GM23338 (cell line): ENCODE data around the gene ONECUT3. TPM values are rescaled to one million over a fixed set of nuclear protein-coding genes. Genes with fewer than 3 reads are reported as not detected.

Source experiments
- ATAC-seq: fragments of 200-7000 bp; cut with Tn5 transposase; 3 replicates; pipeline ENCODE4 v1.9.1; 2020
- DNase-seq: peaks from one replicate; pipeline ENCODE4 v3.0.0-alpha.2; 2015; ENCODE audit warnings: low spot score
- H2AFZ ChIP-seq: fragments of 200-600 bp; sonication (generic); 2 replicates; pipeline ENCODE4 v1.8.0; 2016; ENCODE audit warnings: antibody characterized with exemption, mild to moderate bottlenecking, moderate library complexity
- H3F3A ChIP-seq: fragments of 200-600 bp; sonication (generic); replicated peaks from 2 replicates; pipeline ENCODE4 v1.8.0; 2017; ENCODE audit warnings: antibody characterized with exemption, mixed run types, low read depth
- H3K27ac ChIP-seq: fragments of 200-600 bp; sonication (generic); 2 replicates; pipeline ENCODE4 v1.6.1; 2016; ENCODE audit warnings: low read depth
- H3K27me3 ChIP-seq: fragments of 200-600 bp; sonication (generic); 2 replicates; pipeline ENCODE4 v1.8.0; 2016; ENCODE audit warnings: mild to moderate bottlenecking, mixed run types, moderate library complexity; ENCODE audit not compliant: insufficient read depth
- H3K36me3 ChIP-seq: fragments of 200-600 bp; sonication (generic); 2 replicates; pipeline ENCODE4 v1.8.0; 2016; ENCODE audit warnings: mild to moderate bottlenecking; ENCODE audit not compliant: insufficient read depth
- H3K4me1 ChIP-seq: fragments of 200-600 bp; sonication (generic); 2 replicates; pipeline ENCODE4 v1.8.0; 2016; ENCODE audit warnings: mild to moderate bottlenecking, moderate library complexity; ENCODE audit not compliant: insufficient read depth
- H3K4me2 ChIP-seq: fragments of 200-600 bp; sonication (generic); 2 replicates; pipeline ENCODE4 v1.7.1; 2017; ENCODE audit warnings: mixed run types
- H3K4me3 ChIP-seq: fragments of 200-600 bp; sonication (generic); 2 replicates; pipeline ENCODE4 v1.6.1; 2016; ENCODE audit warnings: mixed run types
- H3K79me2 ChIP-seq: fragments of 200-600 bp; sonication (generic); replicated peaks from 2 replicates; pipeline ENCODE4 v1.8.0; 2017; ENCODE audit warnings: mild to moderate bottlenecking; ENCODE audit not compliant: insufficient read depth
- H3K9me2 ChIP-seq: fragments of 200-600 bp; sonication (generic); 2 replicates; pipeline ENCODE4 v1.8.0; 2017; ENCODE audit not compliant: insufficient read depth
- H4K20me1 ChIP-seq: fragments of 200-600 bp; sonication (generic); replicated peaks from 2 replicates; pipeline ENCODE4 v1.8.0; 2017; ENCODE audit warnings: mild to moderate bottlenecking; ENCODE audit not compliant: insufficient read depth
- H3K27ac Mint-ChIP-seq: 2 replicates; pipeline ENCODE4 v1.8.0; 2020; ENCODE audit warnings: inconsistent platforms, mild to moderate bottlenecking, moderate library complexity, mixed read lengths
- H3K27me3 Mint-ChIP-seq: 3 replicates; pipeline ENCODE4 v1.8.0; 2022; ENCODE audit warnings: low read depth, mild to moderate bottlenecking, moderate library complexity, mixed read lengths, inconsistent platforms; ENCODE audit not compliant: insufficient read depth, poor library complexity
- H3K36me3 Mint-ChIP-seq: 3 replicates; pipeline ENCODE4 v1.8.0; 2021; ENCODE audit warnings: low read depth, mild to moderate bottlenecking, inconsistent platforms, moderate library complexity, mixed read lengths
- H3K4me1 Mint-ChIP-seq: 3 replicates; pipeline ENCODE4 v1.8.0; 2020; ENCODE audit warnings: mild to moderate bottlenecking, inconsistent platforms, mixed read lengths
- H3K4me3 Mint-ChIP-seq: 3 replicates; pipeline ENCODE4 v1.8.0; 2021; ENCODE audit warnings: moderate library complexity, mild to moderate bottlenecking, inconsistent platforms, mixed read lengths
- H3K9me3 Mint-ChIP-seq: 3 replicates; pipeline ENCODE4 v1.8.0; 2020; ENCODE audit warnings: moderate library complexity, mild to moderate bottlenecking, inconsistent platforms, mixed read lengths
- CREB1 ChIP-seq: fragments of 250-450 bp; sonication (Bioruptor Pico); IDR thresholded peaks from 2 replicates; pipeline ENCODE4 v1.5.0; 2020; ENCODE audit warnings: low read depth, mild to moderate bottlenecking, moderate library complexity
- EZH2phosphoT487 ChIP-seq: fragments of 200-600 bp; sonication (generic); IDR thresholded peaks from one replicate; pipeline ENCODE4 v1.8.1; 2018; ENCODE audit warnings: antibody characterized with exemption; ENCODE audit not compliant: unreplicated experiment
- NANOG ChIP-seq: IDR thresholded peaks from 2 replicates; pipeline ENCODE4 v1.6.1; 2016; ENCODE audit warnings: antibody characterized with exemption, borderline replicate concordance
- STAT1 ChIP-seq: IDR thresholded peaks from one replicate; pipeline ENCODE4 v1.6.1; 2016; ENCODE audit warnings: antibody characterized with exemption; ENCODE audit not compliant: unreplicated experiment
- ZNF114 ChIP-seq: fragments of 250-450 bp; sonication (Bioruptor Pico); IDR thresholded peaks from 2 replicates; pipeline ENCODE4 v1.5.0; 2020; ENCODE audit warnings: mild to moderate bottlenecking, moderate library complexity
- polyA plus RNA-seq: library from polyadenylated mRNA; unstranded; fragments of >200 nt; fragmentation: Nextera tagmentation; extraction: Ambion mirVana; gene quantifications from 2 replicates; pipeline ENCODE4 v1.2.1, GENCODE V29; 2016
- total RNA-seq: library from RNA; depleted of rRNA; stranded (reverse); fragments of >200 nt; shearing (Covaris generic); gene quantifications from 2 replicates; pipeline ENCODE4 v1.2.3, GENCODE V29; 2014
- TF ChIP-seq, protein P1 (sequence below): IDR thresholded peaks from one replicate; pipeline ENCODE4 v1.6.1; 2018; ENCODE audit warnings: antibody characterized with exemption; ENCODE audit not compliant: unreplicated experiment
- TF ChIP-seq, protein P2 (sequence below), 2 experiments: fragments of 200-600 bp in 1 of 2; sonication (generic) in 1 of 2; conservative IDR thresholded peaks; 2 replicates each; pipeline versions ENCODE4 v1.5.1 to v1.6.1; 2016 to 2017; ENCODE audit warnings: antibody characterized with exemption in 2 of 2, low read depth in 2 of 2, mild to moderate bottlenecking in 2 of 2, moderate library complexity in 1 of 2
- TF ChIP-seq, protein P3 (sequence below): fragments of 250-450 bp; sonication (Bioruptor Pico); IDR thresholded peaks from 2 replicates; pipeline ENCODE4 v1.5.0; 2020; ENCODE audit warnings: mild to moderate bottlenecking, moderate library complexity

Gene ONECUT3
- total and polyA plus RNA-seq, 2 experiments from 2014 or later: not detected

DNA sequence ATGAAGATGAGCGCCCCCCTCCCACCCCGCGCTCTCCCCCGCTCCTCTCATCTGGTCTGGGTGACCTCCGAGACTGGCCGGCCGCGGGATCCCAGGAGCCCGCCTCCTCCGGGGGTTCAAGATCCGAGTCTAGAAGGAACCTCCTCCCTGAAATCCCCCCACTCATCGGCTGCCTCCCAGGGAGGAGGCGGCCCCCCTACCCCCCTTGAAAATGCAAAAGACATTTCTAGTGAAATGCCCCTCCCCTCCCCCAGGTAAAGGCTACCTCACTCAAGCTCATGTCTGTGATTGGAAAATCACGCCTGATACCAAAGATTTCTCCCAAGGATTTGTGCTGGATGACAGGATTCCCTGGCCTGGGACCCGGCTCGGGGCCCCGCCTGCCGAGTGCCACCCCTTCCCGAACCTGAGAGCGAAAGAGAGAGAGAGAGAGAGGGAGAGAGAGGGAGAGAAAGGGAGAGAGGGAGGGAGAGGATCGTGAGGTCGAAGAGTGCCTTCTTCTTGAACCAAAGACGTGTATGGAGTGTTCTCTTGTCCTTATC, 23.4 kb downstream of the ONECUT3 start (continued):
- TF ChIP-seq, protein P1, sequence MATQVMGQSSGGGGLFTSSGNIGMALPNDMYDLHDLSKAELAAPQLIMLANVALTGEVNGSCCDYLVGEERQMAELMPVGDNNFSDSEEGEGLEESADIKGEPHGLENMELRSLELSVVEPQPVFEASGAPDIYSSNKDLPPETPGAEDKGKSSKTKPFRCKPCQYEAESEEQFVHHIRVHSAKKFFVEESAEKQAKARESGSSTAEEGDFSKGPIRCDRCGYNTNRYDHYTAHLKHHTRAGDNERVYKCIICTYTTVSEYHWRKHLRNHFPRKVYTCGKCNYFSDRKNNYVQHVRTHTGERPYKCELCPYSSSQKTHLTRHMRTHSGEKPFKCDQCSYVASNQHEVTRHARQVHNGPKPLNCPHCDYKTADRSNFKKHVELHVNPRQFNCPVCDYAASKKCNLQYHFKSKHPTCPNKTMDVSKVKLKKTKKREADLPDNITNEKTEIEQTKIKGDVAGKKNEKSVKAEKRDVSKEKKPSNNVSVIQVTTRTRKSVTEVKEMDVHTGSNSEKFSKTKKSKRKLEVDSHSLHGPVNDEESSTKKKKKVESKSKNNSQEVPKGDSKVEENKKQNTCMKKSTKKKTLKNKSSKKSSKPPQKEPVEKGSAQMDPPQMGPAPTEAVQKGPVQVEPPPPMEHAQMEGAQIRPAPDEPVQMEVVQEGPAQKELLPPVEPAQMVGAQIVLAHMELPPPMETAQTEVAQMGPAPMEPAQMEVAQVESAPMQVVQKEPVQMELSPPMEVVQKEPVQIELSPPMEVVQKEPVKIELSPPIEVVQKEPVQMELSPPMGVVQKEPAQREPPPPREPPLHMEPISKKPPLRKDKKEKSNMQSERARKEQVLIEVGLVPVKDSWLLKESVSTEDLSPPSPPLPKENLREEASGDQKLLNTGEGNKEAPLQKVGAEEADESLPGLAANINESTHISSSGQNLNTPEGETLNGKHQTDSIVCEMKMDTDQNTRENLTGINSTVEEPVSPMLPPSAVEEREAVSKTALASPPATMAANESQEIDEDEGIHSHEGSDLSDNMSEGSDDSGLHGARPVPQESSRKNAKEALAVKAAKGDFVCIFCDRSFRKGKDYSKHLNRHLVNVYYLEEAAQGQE: no peak
- TF ChIP-seq STAT1 (no peak), NANOG (no peak), ZNF114 (CRISPR knock-in tag) (no peak)

DNA sequence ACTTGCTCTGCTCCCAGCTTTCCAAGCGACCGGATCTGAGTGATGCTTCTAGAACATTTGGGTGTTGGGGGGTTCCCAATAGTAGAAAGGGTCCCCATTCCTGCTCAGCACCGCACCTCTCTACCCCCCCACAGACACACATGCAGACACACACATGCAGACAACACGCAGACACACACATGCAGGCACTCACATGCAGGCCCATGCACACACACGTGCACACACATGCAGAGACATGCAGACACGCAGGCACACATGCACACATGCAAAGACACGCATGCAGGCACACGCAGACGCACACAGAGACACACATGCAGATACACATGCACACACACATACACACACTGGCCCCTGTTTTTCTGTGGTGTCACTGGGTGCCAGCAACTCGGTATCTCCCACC, 23.8 kb downstream of the ONECUT3 start:
- peak overlapping the region; percentile 85; the same call in 1 of the 2 replicates for H3K4me2 ChIP-seq
- no peak for ATAC-seq
- no peaks in the 10 kb centered on the region; the same call in 1 of the 2 replicates for H4K20me1 ChIP-seq
- H3K79me2 ChIP-seq: no peaks in the 10 kb centered on the region
- H3K9me2 ChIP-seq: no peaks in the 10 kb centered on the region
- Mint-ChIP-seq H3K4me1 (peaks cover 16% of the 10 kb centered on the region), H3K4me3 (peak overlapping the region; percentile 51; the same call in 2 of the 3 replicates), H3K27ac (no peak overlapping the region), H3K27me3 (peaks cover 90% of the 10 kb centered on the region), H3K9me3 (peaks cover 26% of the 10 kb centered on the region), H3K36me3 (peaks cover 3% of the 10 kb centered on the region; the same call in 1 of the 3 replicates)
- no peak overlapping the region for H3K27ac ChIP-seq
- peaks cover 93% of the 10 kb centered on the region for H3K27me3 ChIP-seq
- DNase-seq: no peak
- peaks cover 10% of the 10 kb centered on the region for H3F3A ChIP-seq
- TF ChIP-seq CREB1 (CRISPR knock-in tag) (no peak), STAT1 (no peak), EZH2phosphoT487 (no peak), ZNF114 (CRISPR knock-in tag) (no peak), NANOG (no peak)
- TF ChIP-seq, protein P1: no peak
- TF ChIP-seq, protein P2, sequence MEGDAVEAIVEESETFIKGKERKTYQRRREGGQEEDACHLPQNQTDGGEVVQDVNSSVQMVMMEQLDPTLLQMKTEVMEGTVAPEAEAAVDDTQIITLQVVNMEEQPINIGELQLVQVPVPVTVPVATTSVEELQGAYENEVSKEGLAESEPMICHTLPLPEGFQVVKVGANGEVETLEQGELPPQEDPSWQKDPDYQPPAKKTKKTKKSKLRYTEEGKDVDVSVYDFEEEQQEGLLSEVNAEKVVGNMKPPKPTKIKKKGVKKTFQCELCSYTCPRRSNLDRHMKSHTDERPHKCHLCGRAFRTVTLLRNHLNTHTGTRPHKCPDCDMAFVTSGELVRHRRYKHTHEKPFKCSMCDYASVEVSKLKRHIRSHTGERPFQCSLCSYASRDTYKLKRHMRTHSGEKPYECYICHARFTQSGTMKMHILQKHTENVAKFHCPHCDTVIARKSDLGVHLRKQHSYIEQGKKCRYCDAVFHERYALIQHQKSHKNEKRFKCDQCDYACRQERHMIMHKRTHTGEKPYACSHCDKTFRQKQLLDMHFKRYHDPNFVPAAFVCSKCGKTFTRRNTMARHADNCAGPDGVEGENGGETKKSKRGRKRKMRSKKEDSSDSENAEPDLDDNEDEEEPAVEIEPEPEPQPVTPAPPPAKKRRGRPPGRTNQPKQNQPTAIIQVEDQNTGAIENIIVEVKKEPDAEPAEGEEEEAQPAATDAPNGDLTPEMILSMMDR (conservative IDR thresholded peaks at IDR 0.05; ENCODE audit: low read depth in 2 of 2): no peak
- TF ChIP-seq, protein P3, sequence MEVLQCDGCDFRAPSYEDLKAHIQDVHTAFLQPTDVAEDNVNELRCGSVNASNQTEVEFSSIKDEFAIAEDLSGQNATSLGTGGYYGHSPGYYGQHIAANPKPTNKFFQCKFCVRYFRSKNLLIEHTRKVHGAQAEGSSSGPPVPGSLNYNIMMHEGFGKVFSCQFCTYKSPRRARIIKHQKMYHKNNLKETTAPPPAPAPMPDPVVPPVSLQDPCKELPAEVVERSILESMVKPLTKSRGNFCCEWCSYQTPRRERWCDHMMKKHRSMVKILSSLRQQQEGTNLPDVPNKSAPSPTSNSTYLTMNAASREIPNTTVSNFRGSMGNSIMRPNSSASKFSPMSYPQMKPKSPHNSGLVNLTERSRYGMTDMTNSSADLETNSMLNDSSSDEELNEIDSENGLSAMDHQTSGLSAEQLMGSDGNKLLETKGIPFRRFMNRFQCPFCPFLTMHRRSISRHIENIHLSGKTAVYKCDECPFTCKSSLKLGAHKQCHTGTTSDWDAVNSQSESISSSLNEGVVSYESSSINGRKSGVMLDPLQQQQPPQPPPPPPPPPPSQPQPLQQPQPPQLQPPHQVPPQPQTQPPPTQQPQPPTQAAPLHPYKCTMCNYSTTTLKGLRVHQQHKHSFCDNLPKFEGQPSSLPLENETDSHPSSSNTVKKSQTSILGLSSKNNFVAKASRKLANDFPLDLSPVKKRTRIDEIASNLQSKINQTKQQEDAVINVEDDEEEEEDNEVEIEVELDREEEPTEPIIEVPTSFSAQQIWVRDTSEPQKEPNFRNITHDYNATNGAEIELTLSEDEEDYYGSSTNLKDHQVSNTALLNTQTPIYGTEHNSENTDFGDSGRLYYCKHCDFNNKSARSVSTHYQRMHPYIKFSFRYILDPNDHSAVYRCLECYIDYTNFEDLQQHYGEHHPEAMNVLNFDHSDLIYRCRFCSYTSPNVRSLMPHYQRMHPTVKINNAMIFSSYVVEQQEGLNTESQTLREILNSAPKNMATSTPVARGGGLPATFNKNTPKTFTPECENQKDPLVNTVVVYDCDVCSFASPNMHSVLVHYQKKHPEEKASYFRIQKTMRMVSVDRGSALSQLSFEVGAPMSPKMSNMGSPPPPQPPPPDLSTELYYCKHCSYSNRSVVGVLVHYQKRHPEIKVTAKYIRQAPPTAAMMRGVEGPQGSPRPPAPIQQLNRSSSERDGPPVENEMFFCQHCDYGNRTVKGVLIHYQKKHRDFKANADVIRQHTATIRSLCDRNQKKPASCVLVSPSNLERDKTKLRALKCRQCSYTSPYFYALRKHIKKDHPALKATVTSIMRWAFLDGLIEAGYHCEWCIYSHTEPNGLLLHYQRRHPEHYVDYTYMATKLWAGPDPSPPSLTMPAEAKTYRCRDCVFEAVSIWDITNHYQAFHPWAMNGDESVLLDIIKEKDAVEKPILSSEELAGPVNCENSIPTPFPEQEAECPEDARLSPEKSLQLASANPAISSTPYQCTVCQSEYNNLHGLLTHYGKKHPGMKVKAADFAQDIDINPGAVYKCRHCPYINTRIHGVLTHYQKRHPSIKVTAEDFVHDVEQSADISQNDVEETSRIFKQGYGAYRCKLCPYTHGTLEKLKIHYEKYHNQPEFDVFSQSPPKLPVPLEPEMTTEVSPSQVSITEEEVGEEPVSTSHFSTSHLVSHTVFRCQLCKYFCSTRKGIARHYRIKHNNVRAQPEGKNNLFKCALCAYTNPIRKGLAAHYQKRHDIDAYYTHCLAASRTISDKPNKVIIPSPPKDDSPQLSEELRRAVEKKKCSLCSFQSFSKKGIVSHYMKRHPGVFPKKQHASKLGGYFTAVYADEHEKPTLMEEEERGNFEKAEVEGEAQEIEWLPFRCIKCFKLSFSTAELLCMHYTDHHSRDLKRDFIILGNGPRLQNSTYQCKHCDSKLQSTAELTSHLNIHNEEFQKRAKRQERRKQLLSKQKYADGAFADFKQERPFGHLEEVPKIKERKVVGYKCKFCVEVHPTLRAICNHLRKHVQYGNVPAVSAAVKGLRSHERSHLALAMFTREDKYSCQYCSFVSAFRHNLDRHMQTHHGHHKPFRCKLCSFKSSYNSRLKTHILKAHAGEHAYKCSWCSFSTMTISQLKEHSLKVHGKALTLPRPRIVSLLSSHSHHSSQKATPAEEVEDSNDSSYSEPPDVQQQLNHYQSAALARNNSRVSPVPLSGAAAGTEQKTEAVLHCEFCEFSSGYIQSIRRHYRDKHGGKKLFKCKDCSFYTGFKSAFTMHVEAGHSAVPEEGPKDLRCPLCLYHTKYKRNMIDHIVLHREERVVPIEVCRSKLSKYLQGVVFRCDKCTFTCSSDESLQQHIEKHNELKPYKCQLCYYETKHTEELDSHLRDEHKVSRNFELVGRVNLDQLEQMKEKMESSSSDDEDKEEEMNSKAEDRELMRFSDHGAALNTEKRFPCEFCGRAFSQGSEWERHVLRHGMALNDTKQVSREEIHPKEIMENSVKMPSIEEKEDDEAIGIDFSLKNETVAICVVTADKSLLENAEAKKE (CRISPR knock-in tag): no peak
- H3K36me3 ChIP-seq: no peaks in the 10 kb centered on the region
- peaks cover 14% of the 10 kb centered on the region for H3K4me1 ChIP-seq
- peak overlapping the region; percentile 58; the same call in 1 of the 2 replicates for H3K4me3 ChIP-seq
- no peak overlapping the region for H2AFZ ChIP-seq
